Esophagus squamous epithelium (tissue), 5 donors: Measurements from ENCODE around the gene TJAP1. TPM values are rescaled to one million over a fixed set of nuclear protein-coding genes. Genes with fewer than 3 reads are reported as not detected.
A peak's percentile ranks its signal among the peaks of the same experiment; 100 is the strongest.

Experiments
- DNase-seq: peaks from one replicate; lab custom pipeline; 2025; lab: John Stamatoyannopoulos, UW
- H3K27ac ChIP-seq, 4 donors: fragments of 200-600 bp; sonication (generic); one replicate each; pipeline ENCODE4 v1.5.1; 2016 to 2019; ENCODE audit warnings: mild to moderate bottlenecking in 1 of 4
- H3K27me3 ChIP-seq, 4 donors: fragments of 200-600 bp; sonication (generic); 1 replicate in 3 of 4; 2 replicates in 1 of 4; pipeline versions ENCODE4 v1.5.1 to v1.6.0; 2017 to 2021; ENCODE audit warnings: antibody characterized with exemption in 1 of 4
- H3K36me3 ChIP-seq, 3 donors: fragments of 200-600 bp; sonication (generic); one replicate each; pipeline ENCODE4 v1.5.1; 2016 to 2019
- H3K4me1 ChIP-seq, 3 donors: fragments of 200-600 bp; sonication (generic); one replicate each; pipeline ENCODE4 v1.5.1; 2017 to 2019
- H3K4me3 ChIP-seq, 4 donors: fragments of 200-600 bp; sonication (generic); 1 replicate in 3 of 4; 2 replicates in 1 of 4; pipeline ENCODE4 v1.5.1; 2016 to 2019; ENCODE audit warnings: mild to moderate bottlenecking in 2 of 4, moderate library complexity in 1 of 4
- H3K9me3 ChIP-seq, 3 donors: fragments of 200-600 bp; sonication (generic); one replicate each; pipeline ENCODE4 v1.5.1; 2016 to 2019
- CTCF ChIP-seq, 6 experiments: fragments of 450-650 bp in 4 of 6; fragments of 200-600 bp in 2 of 6; sonication (generic) in 2 of 6; IDR thresholded peaks; one replicate each; pipeline ENCODE4 v1.5.1; 2016 to 2019; ENCODE audit warnings: antibody characterized with exemption in 6 of 6, mild to moderate bottlenecking in 4 of 6, moderate library complexity in 4 of 6
- POLR2A ChIP-seq, 4 donors: fragments of 450-650 bp; IDR thresholded peaks; one replicate each; pipeline ENCODE4 v1.6.1; 2017; ENCODE audit warnings: antibody characterized with exemption in 4 of 4, mild to moderate bottlenecking in 4 of 4, moderate library complexity in 3 of 4
- WGBS, 2 donors: methylation state at CpG; one replicate each; pipeline ENCODE4 v1.1.5; 2018; 5-methylcytosine and 5-hydroxymethylcytosine counted together
- intact Hi-C: fragments of 100-400 bp; cut with DNase I; formaldehyde crosslinking; loops from one replicate; pipeline ENCODE4 v1.15.0; 2022
- total RNA-seq, 4 donors: library from RNA; depleted of rRNA; stranded (reverse); fragments of >200 nt; gene quantifications; one replicate each; pipeline ENCODE4 v1.1.0, GENCODE V29; 2016
- donor health status: DM: yes; HTN: yes; CAD: no.

TJAP1 gene
- total RNA-seq, 4 donors from 2014 or later: 9.5 to 20.2 (median 10.9) TPM

GRCh38 chr6:43437700-43438099 is 39.7 kb upstream of the TJAP1 start:
- no peak for DNase-seq
- peaks cover 25 to 68% (median 45%) of the 10 kb centered on the region in 3 donors for H3K4me1 ChIP-seq
- H3K27me3 ChIP-seq: no peaks in the 10 kb centered on the region
- no peaks in the 10 kb centered on the region for H3K9me3 ChIP-seq
- WGBS, 2 donors: 53 to 64% methylated on average over 3 of the region's 4 CpGs
- TF ChIP-seq POLR2A (IDR thresholded peaks at IDR 0.05) (no peak), CTCF (IDR thresholded peaks at IDR 0.05) (no peak)
- H3K27ac ChIP-seq: peak overlapping the region; percentile 67 to 87 (median 84)
- H3K36me3 ChIP-seq: peaks cover 9 to 62% (median 12%) of the 10 kb centered on the region in 3 donors
- H3K4me3 ChIP-seq: no peak overlapping the region
- intact Hi-C loops: no loop called here

GRCh38 chr6:43442935-43443334 is 34.4 kb upstream of the TJAP1 start:
- peaks cover 33 to 100% (median 33%) of the 10 kb centered on the region in 3 donors for H3K36me3 ChIP-seq
- 71 to 76% methylated on average over 5 of the region's 14 CpGs for WGBS, 2 donors
- no peak overlapping the region for H3K27ac ChIP-seq
- TF ChIP-seq CTCF (IDR thresholded peaks at IDR 0.05) (no peak), POLR2A (IDR thresholded peaks at IDR 0.05) (no peak)
- H3K27me3 ChIP-seq: no peaks in the 10 kb centered on the region
- intact Hi-C loops: no loop called here
- no peak overlapping the region for H3K4me3 ChIP-seq
- no peaks in the 10 kb centered on the region for H3K9me3 ChIP-seq
- peaks cover 0 to 16% (median 6%) of the 10 kb centered on the region in 3 donors for H3K4me1 ChIP-seq
- no peak for DNase-seq

- Histone ChIP-seq H3K4me1 (peaks cover 0 to 5% (median 0%) of the 10 kb centered on the region in 3 donors), H3K4me3 (no peak overlapping the region), H3K9me3 (no peaks in the 10 kb centered on the region), H3K36me3 (peaks cover 32 to 100% (median 33%) of the 10 kb centered on the region in 3 donors), H3K27me3 (no peaks in the 10 kb centered on the region), H3K27ac (no peak overlapping the region)
- no peak for DNase-seq
- 61 to 82% methylated on average over 3 to 9 of the region's 10 CpGs for WGBS, 2 donors
- intact Hi-C loops: no loop called here
- TF ChIP-seq CTCF (IDR thresholded peaks at IDR 0.05) (no peak), POLR2A (IDR thresholded peaks at IDR 0.05) (no peak)
These were observed 33.3 kb upstream of the TJAP1 start for GRCh38 chr6:43444036-43444435.

DNA sequence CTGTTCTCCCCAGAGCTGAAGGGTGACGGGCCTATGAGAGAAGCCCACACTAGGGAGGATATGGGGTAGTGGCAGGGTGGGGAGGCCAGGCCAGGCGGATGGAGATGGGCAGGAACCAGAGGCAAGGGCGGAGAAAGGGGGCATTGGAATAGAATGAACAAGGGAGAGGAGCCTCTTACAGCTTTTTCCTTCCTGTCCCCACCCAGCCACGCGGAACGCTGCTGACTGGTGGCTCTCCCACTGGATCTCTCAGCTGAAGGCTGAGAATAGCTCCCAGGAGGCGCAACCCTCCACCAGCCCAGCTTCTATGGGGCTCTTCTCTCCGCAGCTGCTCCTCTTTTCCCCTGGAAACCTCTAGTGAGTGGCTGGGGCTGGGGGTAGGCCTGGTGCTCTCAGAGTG is 32.8 kb upstream of the TJAP1 start:
- H3K36me3 ChIP-seq: peaks cover 36 to 100% (median 37%) of the 10 kb centered on the region in 3 donors
- H3K27me3 ChIP-seq: no peaks in the 10 kb centered on the region
- TF ChIP-seq CTCF (IDR thresholded peaks at IDR 0.05): no peak
- 89 to 97% methylated on average over 6 to 8 of the region's 8 CpGs for WGBS, 2 donors
- no peaks in the 10 kb centered on the region for H3K4me1 ChIP-seq
- H3K27ac ChIP-seq: no peak overlapping the region
- H3K9me3 ChIP-seq: no peaks in the 10 kb centered on the region
- no peak for DNase-seq
- intact Hi-C loops: no loop called here
- H3K4me3 ChIP-seq: no peak overlapping the region

GRCh38 chr6:43445576-43445975 is 31.8 kb upstream of the TJAP1 start:
- Histone ChIP-seq H3K4me3 (no peak overlapping the region), H3K27me3 (no peaks in the 10 kb centered on the region), H3K27ac (no peak overlapping the region), H3K36me3 (peaks cover 40 to 100% (median 44%) of the 10 kb centered on the region in 3 donors), H3K4me1 (no peaks in the 10 kb centered on the region), H3K9me3 (no peaks in the 10 kb centered on the region)
- no peak for TF ChIP-seq CTCF (IDR thresholded peaks at IDR 0.05)
- TF ChIP-seq POLR2A (IDR thresholded peaks at IDR 0.05): no peak
- 60 to 63% methylated on average over 5 to 9 of the region's 16 CpGs for WGBS, 2 donors
- intact Hi-C loops: no loop called here
- DNase-seq: no peak
